GM23248 (cell line): Measurements from ENCODE around the gene RIPOR3.

ENCODE experiments used
- EZH2 ChIP-seq: fragments of 200-600 bp; sonication (generic); IDR thresholded peaks from 2 replicates; pipeline ENCODE4 v1.6.1; 2018; ENCODE audit warnings: antibody characterized with exemption, mild to moderate bottlenecking; ENCODE audit not compliant: insufficient read depth, poor library complexity, severe bottlenecking
- EZH2phosphoT487 ChIP-seq: fragments of 200-600 bp; sonication (generic); IDR thresholded peaks from 2 replicates; pipeline ENCODE4 v1.6.1; 2018; ENCODE audit warnings: antibody characterized with exemption, moderate library complexity, mild to moderate bottlenecking, low read depth; ENCODE audit not compliant: insufficient read depth

GRCh38 chr20:50655311-50655880 is 35.9 kb downstream of the RIPOR3 start:
- TF ChIP-seq EZH2phosphoT487 (no peak), EZH2 (no peak)
